Left forelimb (tissue), 1 donor: ENCODE results near the gene DRC3.
"Not testable (repeated sequence)": the region's sequence is repeated elsewhere in the genome, so short reads cannot be mapped to it uniquely, and the experiment has no call there.

Source experiments
- DNase-seq: peaks from one replicate; pipeline ENCODE4 v3.0.0-alpha.2; 2018; ENCODE audit warnings: low spot score

DRC3 gene

GRCh38 chr17:17941015-17941414 is 31.6 kb upstream of the DRC3 start:
- no peak for DNase-seq

GRCh38 chr17:17942846-17943245 is 29.8 kb upstream of the DRC3 start:
- DNase-seq, result no peak

- DNase-seq, result no peak
Observed at GRCh38 chr17:17943281-17943984, 29.2 kb upstream of the DRC3 start.

- DNase-seq, result no peak
Observed at GRCh38 chr17:17944242-17944641, 28.4 kb upstream of the DRC3 start.

GRCh38 chr17:17944743-17945142 is 27.9 kb upstream of the DRC3 start:
- DNase-seq, result no peak

- DNase-seq, result no peak
Observed at GRCh38 chr17:17946093-17946492, 26.6 kb upstream of the DRC3 start.

- no peak for DNase-seq
Observed at GRCh38 chr17:17947309-17947708, 25.4 kb upstream of the DRC3 start.

- no peak for DNase-seq
Observed at GRCh38 chr17:17947966-17948365, 24.7 kb upstream of the DRC3 start.

GRCh38 chr17:17950347-17950746 is 22.3 kb upstream of the DRC3 start:
- no peak for DNase-seq

GRCh38 chr17:17950806-17951205 is 21.9 kb upstream of the DRC3 start:
- no peak for DNase-seq

- DNase-seq, result no peak
Observed at GRCh38 chr17:17951524-17951923, 21.1 kb upstream of the DRC3 start.

GRCh38 chr17:17952691-17953090 is 20.0 kb upstream of the DRC3 start:
- no peak for DNase-seq

- no peak for DNase-seq
Observed at GRCh38 chr17:17954079-17954478, 18.6 kb upstream of the DRC3 start.

GRCh38 chr17:17955790-17956341 is 16.8 kb upstream of the DRC3 start:
- DNase-seq, result not testable (repeated sequence)

- DNase-seq, result no peak
Observed at GRCh38 chr17:17957584-17957916, 15.1 kb upstream of the DRC3 start.

- DNase-seq, result no peak
Observed at GRCh38 chr17:17958982-17959381, 13.7 kb upstream of the DRC3 start.

- no peak for DNase-seq
Observed at GRCh38 chr17:17959520-17960361, 12.9 kb upstream of the DRC3 start.

GRCh38 chr17:17960500-17961030 is 12.1 kb upstream of the DRC3 start:
- DNase-seq, result no peak

- DNase-seq, result no peak
Observed at GRCh38 chr17:17963066-17963465, 9.6 kb upstream of the DRC3 start.

GRCh38 chr17:17963694-17964436 is 8.8 kb upstream of the DRC3 start:
- no peak for DNase-seq

GRCh38 chr17:17964710-17965109 is 8.0 kb upstream of the DRC3 start:
- no peak for DNase-seq

- no peak for DNase-seq
Observed at GRCh38 chr17:17965152-17965721, 7.4 kb upstream of the DRC3 start.
